HepG2 (cell line): ENCODE data around the gene TRMU.
"Not testable (repeated sequence)": the region's sequence is repeated elsewhere in the genome, so short reads cannot be mapped to it uniquely, and the experiment has no call there.

Experiments
- MYC ChIP-seq: sonication (generic); formaldehyde crosslinking; IDR thresholded peaks from 2 replicates; pipeline ENCODE4 v1.9.0; 2021; ENCODE audit warnings: missing genetic modification reagents, borderline replicate concordance
- ZNF101 ChIP-seq: sonication (generic); formaldehyde crosslinking; IDR thresholded peaks from 2 replicates; pipeline ENCODE4 v1.4.0; 2020; ENCODE audit warnings: mild to moderate bottlenecking, low read depth, missing genetic modification reagents, borderline replicate concordance
- ZSCAN30 ChIP-seq: sonication (generic); formaldehyde crosslinking; IDR thresholded peaks from 2 replicates; pipeline ENCODE4 v1.5.0; 2020; ENCODE audit warnings: mild to moderate bottlenecking, missing genetic modification reagents

DNA sequence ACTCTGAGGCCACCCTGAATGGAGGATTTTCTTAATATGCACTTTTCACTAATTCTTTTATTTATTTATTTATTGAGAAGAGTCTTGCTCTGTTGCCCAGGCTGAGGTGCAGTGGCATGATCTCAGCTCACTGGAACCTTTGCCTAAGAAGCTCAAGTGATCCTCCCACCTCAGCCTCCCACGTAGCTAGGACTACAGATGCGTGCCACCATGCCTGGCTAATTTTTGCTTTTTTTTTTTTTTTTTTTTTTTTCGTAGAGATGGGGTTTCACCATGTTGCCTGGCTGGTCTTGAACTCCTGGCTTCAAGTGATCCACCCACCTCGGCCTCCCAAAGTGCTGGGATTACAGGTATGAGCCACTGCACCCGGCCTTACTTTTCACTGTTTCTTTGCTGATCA, 61.5 kb downstream of the TRMU start:
- TF ChIP-seq ZSCAN30; ZNF101 (CRISPR knock-in tag); MYC (CRISPR knock-in tag): not testable (repeated sequence)
